Activated naive CD8-positive, alpha-beta T cell treated with anti-CD3 and anti-CD28 coated beads, Interleukin-2, amount 10 ng/mL, durations not matched to agents 7 days and 5 days (primary cell): ENCODE results near the gene KCNE1. TPM values are rescaled to one million over a fixed set of nuclear protein-coding genes. Genes with fewer than 3 reads are reported as not detected.
"Not testable (repeated sequence)": the region's sequence is repeated elsewhere in the genome, so short reads cannot be mapped to it uniquely, and the experiment has no call there.

Experiments
- ATAC-seq: fragments of 150-1000 bp; cut with Tn5 transposase; one replicate; pipeline ENCODE4 v1.10.0; 2021; ENCODE audit warnings: low read depth, moderate library complexity
- POLR2A ChIA-PET: fragments of 350-600 bp; sonication (Branson Sonifier 250); formaldehyde crosslinking; loops from one replicate; lab custom pipeline; 2021; ENCODE audit warnings: antibody characterized with exemption; lab: Charles Lee
- DNase-seq: peaks from one replicate; pipeline ENCODE4 v3.0.0; 2021
- H3K27ac Mint-ChIP-seq: one replicate; pipeline ENCODE4 v1.8.0; 2022; ENCODE audit warnings: mild to moderate bottlenecking, mixed read lengths
- H3K27me3 Mint-ChIP-seq: one replicate; pipeline ENCODE4 v1.8.0; 2022; ENCODE audit warnings: mild to moderate bottlenecking, moderate library complexity, mixed read lengths
- H3K36me3 Mint-ChIP-seq: one replicate; pipeline ENCODE4 v1.8.0; 2021; ENCODE audit warnings: mild to moderate bottlenecking, mixed read lengths
- H3K4me1 Mint-ChIP-seq: one replicate; pipeline ENCODE4 v1.8.0; 2021; ENCODE audit warnings: mixed read lengths
- H3K4me3 Mint-ChIP-seq: one replicate; pipeline ENCODE4 v1.8.0; 2022; ENCODE audit warnings: mild to moderate bottlenecking, moderate library complexity, mixed read lengths
- H3K9me3 Mint-ChIP-seq: one replicate; pipeline ENCODE4 v1.8.0; 2021; ENCODE audit warnings: mixed read lengths
- total RNA-seq, 2 experiments: library from RNA; stranded (reverse); gene quantifications; one replicate each; pipeline ENCODE4 v1.2.3, GENCODE V29; 2021

Gene KCNE1
- total RNA-seq, 2 experiments from 2014 or later: 0.33 TPM; not detected in 1

GRCh38 chr21:34406102-34406501 lies 105.9 kb downstream of the KCNE1 start:
- H3K4me1 Mint-ChIP-seq, H3K36me3 Mint-ChIP-seq, H3K9me3 Mint-ChIP-seq, POLR2A ChIA-PET, H3K27ac Mint-ChIP-seq, DNase-seq, H3K4me3 Mint-ChIP-seq, H3K27me3 Mint-ChIP-seq, ATAC-seq: not testable (repeated sequence)

- H3K27me3 Mint-ChIP-seq, H3K9me3 Mint-ChIP-seq, DNase-seq, H3K4me1 Mint-ChIP-seq, H3K4me3 Mint-ChIP-seq, POLR2A ChIA-PET, H3K27ac Mint-ChIP-seq, ATAC-seq, H3K36me3 Mint-ChIP-seq: not testable (repeated sequence)
These were observed 106.3 kb downstream of the KCNE1 start for GRCh38 chr21:34405686-34406085.

- H3K4me1 Mint-ChIP-seq, H3K36me3 Mint-ChIP-seq, POLR2A ChIA-PET, DNase-seq, ATAC-seq, H3K9me3 Mint-ChIP-seq, H3K27ac Mint-ChIP-seq, H3K4me3 Mint-ChIP-seq, H3K27me3 Mint-ChIP-seq: not testable (repeated sequence)
These were observed 107.3 kb downstream of the KCNE1 start for GRCh38 chr21:34404742-34405141.

GRCh38 chr21:34400522-34400921 lies 111.5 kb downstream of the KCNE1 start:
- H3K4me3 Mint-ChIP-seq, DNase-seq, POLR2A ChIA-PET, H3K9me3 Mint-ChIP-seq, H3K4me1 Mint-ChIP-seq, H3K27ac Mint-ChIP-seq, H3K36me3 Mint-ChIP-seq, H3K27me3 Mint-ChIP-seq, ATAC-seq: not testable (repeated sequence)

Other genes with a start within 250 kb of the KCNE1 start
- not detected for gene KCNE2, start 148.2 kb downstream of the KCNE1 start, total RNA-seq
- gene SMIM11, start 136.7 kb downstream of the KCNE1 start, total RNA-seq: 10 to 100 TPM; 13.0 to 19.8 TPM
- gene SMIM34, start 88.3 kb downstream of the KCNE1 start, total RNA-seq: not detected
- gene RCAN1, start 102.9 kb upstream of the KCNE1 start, total RNA-seq: 1 to 10 TPM; 7.3 to 7.4 TPM
- gene CLIC6, start 156.8 kb upstream of the KCNE1 start, total RNA-seq: under 1 TPM; 0.37 to 0.42 TPM